GM21381 (cell line): Measurements from ENCODE around the gene NCEH1.
A peak's percentile ranks its signal among the peaks of the same experiment; 100 is the strongest.
"Not testable (repeated sequence)": the region's sequence is repeated elsewhere in the genome, so short reads cannot be mapped to it uniquely, and the experiment has no call there.

Experiments
- ATAC-seq: cut with Tn5 transposase; IDR thresholded peaks from one replicate; pipeline ENCODE4 v1.9.1; 2021; ENCODE audit warnings: mild to moderate bottlenecking, moderate library complexity; ENCODE audit not compliant: unreplicated experiment

NCEH1 gene

DNA sequence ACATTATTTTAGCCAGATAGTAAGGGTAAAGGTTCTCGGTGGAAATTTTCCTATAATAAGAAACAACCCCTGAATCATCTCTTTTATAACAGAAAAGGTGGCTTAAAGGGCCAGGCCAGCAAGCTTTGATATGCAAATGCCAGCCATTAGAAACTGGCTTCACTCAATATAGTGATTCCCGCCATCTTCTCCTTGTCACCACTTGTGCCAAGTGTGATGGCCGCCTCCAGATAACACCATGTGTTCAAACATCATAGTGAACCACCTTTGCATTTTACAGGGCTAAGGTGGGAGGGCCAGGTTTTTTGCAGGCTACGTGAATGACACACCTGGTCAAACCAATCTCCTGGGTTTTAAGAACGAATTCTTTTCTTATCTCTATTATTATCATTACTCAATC is 31.3 kb downstream of the NCEH1 start:
- ATAC-seq = no peak

DNA sequence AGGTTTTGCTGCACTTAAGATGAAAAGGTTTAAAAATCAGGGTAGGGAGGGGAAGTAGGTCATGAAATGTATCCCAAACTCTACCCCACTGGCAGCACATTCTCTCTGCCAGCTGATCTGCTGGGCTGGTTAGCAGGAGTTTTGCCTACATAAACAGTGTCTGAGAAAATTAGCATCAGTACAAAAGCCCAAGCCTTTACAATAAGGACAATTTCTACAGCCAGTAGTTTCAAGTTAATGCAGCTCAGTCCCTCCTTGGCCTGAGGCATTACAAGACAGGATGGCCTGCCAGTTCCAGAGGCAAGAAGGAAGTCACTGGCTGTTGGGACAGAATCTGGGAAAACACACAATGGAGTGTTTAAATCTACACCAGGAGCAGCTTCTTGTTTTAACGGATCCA is 32.8 kb downstream of the NCEH1 start:
- no peak for ATAC-seq

DNA sequence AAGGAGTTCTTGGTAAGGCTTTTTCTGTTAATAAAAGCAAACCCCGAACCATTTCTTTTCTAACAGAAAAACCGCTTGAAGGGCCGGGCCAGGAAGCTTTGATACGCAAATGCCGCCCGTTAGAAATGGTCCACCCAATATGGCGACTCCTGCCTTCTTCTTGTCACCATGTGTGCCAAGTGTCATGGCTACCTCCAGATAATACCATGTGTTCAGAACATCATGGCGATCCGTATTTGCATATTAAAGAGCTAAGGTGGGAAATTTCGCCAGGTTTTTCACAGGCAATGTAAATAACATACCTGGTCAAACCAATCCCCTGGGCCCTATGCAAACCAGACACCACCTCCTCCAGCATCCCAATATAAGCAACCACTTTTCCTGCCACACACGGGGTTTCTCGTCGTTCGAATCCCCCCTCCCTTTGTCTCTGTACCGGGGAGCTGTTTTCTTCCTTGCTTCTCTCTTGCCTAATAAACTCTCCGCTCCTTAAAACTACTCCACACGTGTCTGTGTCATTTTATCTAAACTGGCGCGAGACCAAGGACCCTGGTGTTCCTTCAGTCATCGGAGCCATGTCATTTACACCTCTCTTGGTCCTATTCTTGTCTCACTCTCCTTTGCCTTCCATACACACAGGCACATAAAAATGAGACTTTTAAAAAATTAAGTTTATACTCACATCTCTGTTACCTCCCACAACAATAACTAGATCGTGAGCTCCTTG is 34.5 kb downstream of the NCEH1 start:
- ATAC-seq = no peak

DNA sequence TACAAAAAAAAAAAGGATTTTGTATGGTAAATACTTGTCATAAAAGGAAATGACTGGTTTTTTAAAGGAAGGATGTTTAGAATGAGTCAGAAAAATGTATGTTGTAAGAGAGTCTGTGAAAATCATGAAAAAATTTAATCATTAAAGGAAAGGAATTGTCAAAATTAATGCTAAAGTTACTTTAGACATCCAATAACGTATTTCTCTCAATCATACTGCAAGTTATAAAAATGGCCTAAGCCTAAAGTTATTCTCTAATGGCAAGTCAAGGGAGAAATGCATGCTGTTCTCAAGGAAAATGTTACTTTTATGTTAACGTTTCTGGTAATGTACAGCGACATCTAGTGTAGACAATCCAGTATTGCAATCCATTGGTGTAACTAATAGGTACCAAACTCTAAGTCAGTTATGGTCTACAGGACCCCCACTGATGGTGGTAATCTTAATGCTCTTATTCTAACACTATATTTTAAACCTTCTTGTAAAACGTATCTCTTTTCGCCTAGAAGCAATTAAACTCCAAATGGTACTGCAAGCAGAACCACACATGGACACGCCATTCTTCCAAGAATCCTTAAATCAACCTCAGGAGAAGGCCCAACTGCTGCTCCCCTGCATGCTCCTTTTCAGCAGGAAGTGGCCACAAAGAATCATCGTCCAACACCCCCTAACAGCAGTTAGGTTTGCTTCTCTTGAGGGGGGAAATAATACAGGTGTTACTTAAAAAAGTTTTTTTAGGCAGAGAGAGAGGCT is 35.2 kb downstream of the NCEH1 start:
- ATAC-seq = no peak

DNA sequence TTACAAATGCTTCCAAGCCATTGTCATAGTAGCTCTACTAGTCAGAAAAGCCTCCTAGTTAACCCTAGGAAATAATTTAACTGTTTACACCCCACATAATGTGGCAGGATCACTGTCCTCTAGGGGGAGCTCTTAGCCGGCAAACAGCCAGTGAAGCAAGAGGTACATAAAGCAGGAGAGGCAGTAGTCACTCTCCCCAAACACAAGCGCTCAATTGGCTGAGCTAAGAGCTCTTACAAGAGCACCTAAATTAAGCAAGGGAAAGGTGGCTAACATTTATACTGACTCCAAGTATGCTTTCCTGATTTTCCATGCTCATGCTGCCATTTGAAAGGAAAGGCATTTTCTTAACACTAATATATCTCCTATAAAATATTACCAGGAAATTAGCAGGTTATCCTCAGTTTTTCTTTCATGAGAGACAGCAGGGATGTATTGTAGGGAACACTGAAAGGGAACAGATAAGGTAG is 37.6 kb downstream of the NCEH1 start:
- no peak for ATAC-seq

DNA sequence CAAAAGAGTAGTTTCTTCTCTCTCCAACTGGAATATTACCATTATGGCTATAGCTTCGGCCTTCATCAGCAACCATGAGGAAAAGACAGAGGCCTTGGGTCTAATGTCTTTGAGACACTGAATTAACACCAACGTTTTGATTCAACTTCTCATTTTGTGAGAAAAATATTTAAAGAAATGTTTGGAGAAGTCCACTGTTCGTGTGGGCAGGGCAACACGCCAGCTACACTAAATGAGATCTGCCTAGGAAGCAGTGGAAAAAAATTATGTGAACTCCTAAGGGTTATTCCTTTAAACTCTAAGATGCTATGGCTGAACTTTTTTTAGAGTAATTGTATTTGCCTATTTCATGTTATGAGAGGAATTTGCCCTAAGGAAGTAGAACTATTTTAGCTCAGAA is 41.8 kb downstream of the NCEH1 start:
- no peak for ATAC-seq

DNA sequence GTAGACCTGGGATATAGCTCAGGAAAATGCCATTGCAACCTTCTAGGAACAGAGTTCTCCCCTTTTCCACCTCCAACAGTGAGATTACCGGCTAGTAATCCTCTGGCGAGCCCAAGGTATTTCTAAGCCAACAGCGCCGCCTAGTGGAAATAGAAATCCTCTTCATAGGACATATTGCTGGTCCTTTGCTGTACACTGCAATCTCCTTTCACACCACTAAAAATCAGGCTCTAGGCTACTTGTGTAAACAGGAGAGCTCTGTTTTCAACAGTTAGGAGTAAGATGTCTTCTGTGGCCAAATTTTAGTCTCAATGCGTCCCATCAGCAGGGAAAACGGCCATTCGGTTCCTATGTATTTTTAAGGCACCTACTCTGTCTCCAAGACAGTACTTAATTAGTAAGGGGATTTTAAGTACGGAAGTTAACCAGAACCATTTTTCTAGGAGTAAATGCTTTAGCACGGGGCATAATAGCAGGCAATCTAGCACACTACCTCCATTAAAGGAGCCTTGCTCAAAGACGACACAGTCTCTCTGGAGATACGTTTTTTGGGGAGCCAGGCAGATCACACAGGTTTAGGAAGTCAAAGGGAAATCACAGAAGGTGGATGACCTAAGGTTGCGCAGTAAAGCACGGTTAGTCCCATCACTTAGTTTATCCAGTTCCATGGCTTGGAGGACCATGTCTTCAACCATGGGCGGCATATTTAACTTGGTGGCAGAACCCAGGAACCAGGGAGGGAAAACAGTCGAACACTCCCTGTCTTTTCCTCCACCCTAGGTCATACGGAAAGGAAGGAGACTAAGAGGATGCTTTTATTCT is 43.8 kb downstream of the NCEH1 start:
- ATAC-seq = peak; percentile 99

DNA sequence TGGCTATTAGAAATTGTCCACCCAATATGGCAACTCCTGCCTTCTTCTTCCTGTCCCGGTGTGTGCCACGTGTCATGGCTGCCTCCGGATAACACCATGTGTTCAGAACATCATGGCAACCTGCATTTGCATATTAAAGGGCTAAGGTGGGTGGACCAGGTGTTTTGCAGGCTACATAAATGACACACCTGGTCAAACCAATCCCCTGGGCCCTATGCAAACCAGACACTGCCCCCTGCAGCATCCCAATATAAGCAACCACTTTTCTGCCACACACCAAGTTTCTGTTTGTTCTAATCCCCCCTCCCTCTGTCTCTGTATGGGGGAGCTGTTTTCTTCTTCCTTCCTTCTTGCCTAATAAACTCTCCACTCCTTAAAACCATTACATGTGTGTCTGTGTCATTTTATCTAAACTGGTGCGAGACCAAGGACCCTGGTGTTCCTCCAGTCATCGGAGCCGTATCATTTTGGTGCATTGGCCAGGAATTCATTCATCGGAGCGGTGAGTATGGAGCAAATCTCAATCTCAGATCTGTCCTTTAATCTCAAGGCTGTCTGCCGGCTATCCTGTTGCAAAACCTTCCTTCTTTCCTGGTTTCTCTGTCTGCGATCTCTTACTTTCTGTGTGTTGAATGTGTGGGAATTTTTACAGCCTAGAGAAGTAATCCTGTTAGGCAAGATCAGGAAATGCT is 44.5 kb downstream of the NCEH1 start:
- ATAC-seq = no peak

DNA sequence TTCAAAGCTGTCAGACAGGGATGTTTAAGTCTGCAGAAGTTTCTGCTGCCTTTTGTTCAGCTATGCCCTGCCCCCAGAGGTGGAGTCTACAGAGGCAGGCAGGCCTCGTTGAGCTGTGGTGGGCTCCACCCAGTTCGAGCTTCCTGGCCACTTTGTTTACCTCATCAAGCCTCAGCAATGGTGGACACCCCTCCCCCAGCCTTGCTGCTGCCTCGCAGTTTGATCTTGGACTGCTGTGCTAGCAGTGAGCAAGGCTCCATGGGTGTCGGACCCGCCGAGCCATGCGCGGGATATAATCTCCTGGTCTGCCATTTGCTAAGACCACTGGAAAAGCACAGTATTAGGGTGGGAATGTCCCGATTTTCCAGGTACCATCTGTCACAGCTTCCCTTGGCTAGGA is 45.4 kb downstream of the NCEH1 start:
- ATAC-seq = not testable (repeated sequence)

DNA sequence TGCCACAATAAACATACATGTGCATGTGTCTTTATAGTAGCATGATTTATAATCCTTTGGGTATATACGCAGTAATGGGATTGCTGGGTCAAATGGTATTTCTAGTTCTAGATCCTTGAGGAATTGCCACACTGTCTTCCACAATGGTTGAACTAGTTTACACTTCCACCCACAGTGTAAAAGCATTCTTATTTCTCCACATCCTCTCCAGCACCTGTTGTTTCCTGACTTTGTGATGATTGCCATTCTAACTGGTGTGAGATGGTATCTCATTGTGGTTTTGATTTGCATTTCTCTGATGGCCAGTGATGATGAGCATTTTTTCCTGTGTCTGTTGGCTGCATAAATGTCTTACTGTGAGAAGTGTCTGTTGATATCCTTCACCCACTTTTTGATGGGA is 50.4 kb downstream of the NCEH1 start:
- ATAC-seq = not testable (repeated sequence)

DNA sequence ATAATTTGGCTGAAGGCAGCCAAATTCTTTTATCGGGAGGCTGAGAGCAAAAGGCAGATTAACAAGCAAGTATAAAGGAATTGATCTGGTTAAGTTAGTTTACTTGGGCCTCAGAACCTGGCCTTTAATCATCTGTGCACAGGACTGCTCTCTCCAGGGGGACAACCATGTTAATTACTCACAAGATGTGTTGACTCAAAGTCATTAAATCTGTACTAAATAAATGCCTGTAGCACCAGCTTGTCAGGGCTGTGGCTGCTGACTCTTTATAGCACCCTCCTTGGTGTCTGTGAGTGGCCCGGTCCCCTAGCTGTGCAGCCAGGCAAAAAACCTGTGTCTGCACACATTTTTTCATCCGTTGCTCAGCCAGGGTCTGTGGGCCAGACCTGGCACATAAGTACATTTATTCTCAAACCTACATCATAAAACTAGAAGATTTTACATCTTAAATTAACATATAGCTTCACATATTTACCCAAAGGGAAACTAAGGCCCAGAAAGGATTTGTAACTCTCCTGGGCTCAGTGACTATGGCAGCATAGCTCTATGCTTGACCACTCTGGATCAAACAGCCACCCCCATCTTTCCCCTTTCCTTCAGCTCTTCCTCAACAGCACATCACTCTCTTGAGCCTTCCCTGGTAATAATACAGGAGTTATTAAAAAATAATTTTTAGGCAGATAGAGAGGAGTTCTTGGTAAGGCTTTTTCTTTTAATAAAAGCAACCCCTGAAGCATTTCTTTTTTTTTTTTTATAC is 51.4 kb downstream of the NCEH1 start:
- no peak for ATAC-seq

DNA sequence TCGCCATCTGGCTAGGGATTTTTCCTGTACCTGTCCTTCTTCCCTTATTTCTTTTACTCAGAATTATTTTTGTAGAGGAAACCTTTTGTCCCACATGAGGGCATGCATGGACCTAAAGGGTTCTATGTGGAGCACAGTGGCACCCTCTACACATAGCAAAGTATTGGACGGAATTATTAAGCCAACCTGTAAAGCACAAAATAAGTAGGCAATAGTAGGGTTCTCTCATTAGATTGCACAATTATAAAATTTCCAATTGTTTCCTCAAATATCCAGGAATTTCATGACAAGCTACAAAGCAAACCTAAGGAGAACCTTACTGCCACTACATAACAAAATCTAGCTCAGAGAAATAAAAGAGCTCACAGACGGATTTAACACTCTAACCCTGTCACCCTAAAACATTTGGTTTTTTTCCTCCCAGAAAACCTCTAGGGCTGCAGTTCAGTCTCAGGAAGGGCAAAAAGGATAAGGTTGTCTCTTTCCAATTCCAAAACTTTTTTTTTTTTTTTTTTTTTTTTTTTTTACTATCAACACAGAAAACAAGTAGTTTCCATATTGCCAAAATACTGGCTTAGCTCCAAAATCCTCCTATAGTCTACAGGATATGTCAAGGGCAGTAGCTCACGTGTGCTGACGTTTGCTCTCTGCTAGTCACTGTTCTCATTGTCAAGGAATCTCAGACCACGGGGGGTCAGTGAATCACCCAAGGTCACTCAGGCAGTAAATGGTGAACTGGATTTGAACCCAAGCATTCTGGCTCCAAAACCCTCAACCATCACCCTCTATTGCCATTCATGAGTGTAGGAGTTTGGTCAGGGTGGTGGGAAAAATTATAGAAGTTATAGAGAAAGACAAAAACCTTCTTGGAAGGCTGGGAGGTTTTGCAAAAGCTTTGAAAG is 52.3 kb downstream of the NCEH1 start:
- no peak for ATAC-seq

DNA sequence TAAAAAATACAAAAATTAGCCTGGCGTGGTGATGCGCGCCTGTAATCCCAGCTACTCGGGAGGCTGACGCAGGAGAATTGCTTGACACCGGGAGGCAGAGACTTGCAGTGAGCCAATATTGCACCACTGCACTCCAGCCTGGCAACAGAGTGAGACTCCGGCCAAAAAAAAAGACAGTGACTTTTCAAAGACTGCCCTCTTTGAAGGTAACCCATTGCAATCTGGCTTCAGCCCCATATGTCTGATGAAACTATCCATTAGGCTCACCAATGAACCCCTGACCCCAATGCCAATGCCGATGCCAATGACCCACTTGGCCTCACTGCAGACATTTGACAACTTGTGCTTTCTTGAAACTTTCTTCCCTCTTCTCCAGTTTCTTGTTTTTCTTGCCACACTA is 54.3 kb downstream of the NCEH1 start:
- ATAC-seq = no peak

DNA sequence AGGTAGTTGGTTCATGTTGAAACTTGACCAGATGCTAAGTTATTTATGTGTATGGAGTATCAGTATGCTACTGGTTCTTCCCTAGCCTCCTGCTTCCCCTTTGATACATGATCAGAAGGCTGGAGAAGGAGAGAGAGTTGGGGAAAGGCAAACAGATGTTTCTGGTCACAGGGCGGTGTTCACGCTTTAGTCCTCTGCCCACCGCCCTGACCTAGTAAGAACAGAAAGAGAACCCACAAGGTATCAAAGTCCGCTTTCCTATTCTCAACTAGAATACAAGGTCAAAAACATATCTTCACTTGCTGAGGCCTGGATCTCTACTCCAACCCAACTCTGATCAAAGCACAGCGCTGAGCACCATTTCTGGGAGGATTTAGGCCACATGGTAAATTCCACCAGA is 55.5 kb downstream of the NCEH1 start:
- ATAC-seq = no peak

DNA sequence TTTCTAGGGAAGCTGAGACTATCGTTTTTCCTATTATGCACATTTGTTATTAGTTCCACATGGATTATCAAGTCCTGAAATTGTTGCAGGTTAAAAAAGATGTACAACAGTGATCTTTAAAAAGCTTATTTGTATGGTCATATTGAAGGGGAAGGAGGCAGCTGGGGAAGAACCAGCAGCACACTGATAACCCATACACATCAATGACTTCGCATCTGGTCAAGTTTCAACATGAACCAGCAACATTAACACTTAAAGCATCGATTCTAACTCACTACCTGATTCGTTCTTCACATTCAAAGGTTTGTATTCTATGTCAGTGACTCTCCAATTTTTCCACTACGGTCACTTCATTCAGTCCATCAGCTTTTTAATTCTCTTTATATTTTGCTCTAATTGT is 56.4 kb downstream of the NCEH1 start:
- ATAC-seq = no peak

DNA sequence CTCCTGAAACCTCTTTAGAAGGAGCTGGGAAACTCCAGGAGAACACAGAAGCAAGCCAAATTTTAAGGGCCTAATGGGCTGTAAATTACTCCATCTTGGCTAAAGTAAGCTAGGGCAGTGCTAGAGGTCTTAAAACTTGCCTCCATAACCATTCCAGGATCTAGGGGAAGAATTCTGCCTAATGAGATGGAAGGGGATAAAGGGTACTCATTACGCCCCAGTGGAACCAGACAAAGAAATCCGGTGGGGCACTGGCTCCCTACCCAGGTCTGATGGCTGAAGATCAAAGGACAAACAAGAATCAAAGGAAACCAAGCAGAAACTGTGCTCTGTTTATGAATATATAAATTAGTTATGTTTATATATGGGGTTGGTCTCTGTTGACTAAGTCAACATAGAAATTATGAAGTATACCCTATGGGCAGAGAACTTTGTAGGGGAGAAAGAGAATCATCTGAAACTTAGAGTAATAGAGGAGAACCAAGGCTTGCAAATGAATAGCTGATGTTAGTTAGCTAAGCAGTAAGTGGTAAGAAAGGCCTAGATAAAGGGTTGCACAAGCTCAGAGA is 57.8 kb downstream of the NCEH1 start:
- ATAC-seq = no peak

DNA sequence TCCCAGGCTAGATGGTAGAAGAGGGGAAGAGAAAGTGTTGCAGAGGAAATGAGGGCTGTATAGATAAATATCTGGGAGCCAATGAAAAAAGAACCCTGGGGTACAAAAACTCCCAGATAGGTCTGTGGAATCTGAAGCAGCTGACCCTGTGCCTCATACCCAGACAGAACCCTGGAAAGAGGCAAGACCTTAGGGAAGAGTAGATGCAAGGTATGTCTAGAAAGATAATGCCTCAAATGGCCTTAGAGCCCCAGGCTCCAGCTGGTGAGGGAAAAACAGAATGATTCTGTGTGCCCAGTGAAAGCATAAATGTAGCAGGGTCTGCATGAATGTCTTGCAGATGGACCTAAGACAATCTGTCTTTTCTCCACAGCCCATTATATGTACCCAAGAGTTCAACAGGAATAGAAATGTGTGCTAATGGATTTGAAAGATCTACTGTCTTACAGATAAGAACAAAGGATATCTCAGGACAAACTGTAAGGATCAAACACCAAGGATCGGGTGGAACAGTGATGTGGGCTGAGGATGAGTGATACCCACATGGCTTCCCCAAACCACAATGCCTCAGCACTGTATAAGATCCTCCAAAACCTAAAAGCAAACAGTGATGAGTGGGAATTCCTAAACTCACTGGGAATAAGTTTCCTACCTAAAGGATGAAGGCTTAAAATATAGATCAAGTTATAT is 58.8 kb downstream of the NCEH1 start:
- no peak for ATAC-seq

DNA sequence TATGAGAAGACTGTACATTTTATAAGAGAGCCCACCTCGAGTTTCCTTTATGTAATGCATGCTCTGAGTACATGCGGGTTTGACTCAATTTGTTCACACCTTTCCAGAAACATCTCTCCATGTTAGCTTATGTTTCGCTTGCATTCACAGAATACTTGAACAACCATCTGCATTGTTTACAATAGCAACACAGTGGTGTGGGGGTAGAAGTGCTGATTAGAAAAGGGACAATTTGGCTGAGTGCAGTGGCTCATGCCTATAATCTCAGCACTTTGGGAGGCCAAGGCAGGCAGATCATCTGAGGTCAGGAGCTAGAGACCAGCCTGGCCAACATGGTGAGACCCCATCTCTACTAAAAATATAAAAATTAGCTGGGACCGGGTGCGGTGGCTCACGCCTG is 60.9 kb downstream of the NCEH1 start:
- no peak for ATAC-seq
